ENCODE measurements around the gene ACVRL1. TPM values are rescaled to one million over a fixed set of nuclear protein-coding genes. Genes with fewer than 3 reads are reported as not detected.

The ACVRL1 gene
- total RNA-seq, 1 donor from 2014 or later = 0.49 TPM

DNA sequence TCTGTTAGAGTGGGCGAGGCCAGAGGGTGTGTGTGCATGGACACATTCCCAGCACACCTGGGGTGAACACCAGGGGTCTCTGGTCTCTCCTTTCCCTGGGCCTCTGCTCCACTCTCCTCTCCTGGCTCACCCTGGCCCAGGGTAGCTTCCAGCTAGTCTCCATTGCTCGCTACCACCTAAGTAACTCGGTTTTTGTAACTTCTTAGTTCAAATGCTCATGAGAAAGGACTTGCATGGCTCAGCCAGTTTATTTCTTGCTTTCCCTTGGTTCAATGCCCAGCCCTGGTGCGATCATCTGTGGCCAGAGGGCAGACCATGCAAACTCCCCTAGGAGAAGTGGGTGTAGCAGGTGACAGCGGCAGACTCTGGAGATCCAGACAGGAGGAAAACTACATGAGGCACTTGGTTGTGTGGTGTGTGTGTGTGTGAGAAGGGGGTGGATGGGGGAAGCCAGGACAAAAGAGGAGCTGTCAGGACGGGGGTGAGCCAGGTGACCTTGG lies 35.2 kb downstream of the ACVRL1 start:
- Mint-ChIP-seq H3K36me3 (ENCODE audit: low read depth) (peaks cover 15% of the 10 kb centered on the region), H3K9me3 (peaks cover 16% of the 10 kb centered on the region), H3K27ac (ENCODE audit: unreplicated experiment) (peak overlapping the region; percentile 35), H3K4me3 (no peak overlapping the region), H3K4me1 (peaks cover 6% of the 10 kb centered on the region), H3K27me3 (ENCODE audit: low read depth) (no peaks in the 10 kb centered on the region)
- DNase-seq (ENCODE audit: low read depth, low spot score) = no peak
- TF ChIP-seq, protein P1, sequence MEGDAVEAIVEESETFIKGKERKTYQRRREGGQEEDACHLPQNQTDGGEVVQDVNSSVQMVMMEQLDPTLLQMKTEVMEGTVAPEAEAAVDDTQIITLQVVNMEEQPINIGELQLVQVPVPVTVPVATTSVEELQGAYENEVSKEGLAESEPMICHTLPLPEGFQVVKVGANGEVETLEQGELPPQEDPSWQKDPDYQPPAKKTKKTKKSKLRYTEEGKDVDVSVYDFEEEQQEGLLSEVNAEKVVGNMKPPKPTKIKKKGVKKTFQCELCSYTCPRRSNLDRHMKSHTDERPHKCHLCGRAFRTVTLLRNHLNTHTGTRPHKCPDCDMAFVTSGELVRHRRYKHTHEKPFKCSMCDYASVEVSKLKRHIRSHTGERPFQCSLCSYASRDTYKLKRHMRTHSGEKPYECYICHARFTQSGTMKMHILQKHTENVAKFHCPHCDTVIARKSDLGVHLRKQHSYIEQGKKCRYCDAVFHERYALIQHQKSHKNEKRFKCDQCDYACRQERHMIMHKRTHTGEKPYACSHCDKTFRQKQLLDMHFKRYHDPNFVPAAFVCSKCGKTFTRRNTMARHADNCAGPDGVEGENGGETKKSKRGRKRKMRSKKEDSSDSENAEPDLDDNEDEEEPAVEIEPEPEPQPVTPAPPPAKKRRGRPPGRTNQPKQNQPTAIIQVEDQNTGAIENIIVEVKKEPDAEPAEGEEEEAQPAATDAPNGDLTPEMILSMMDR (conservative IDR thresholded peaks at IDR 0.05) = no peak

DNA sequence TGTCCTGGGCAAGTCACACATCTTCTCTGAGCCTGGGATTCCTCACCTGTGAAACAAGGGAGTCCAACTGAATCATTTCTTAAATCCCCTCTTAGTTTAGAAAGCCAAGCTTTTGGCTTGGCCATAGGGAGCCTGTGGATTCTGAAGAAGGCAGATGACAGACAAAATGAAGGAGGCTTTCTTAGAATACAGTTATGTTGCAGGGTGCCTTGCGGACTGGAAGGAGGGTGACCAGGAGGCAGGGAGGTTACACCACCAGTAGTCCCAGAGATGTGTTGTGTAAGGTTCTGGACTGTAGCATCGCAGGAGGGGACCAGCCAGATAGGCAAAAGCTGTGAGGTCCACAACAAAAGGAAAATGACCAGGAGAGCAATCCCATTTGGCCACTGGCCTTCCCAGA lies 36.0 kb downstream of the ACVRL1 start:
- Mint-ChIP-seq H3K4me3 (no peak overlapping the region), H3K9me3 (peaks cover 16% of the 10 kb centered on the region), H3K36me3 (ENCODE audit: low read depth) (peaks cover 15% of the 10 kb centered on the region), H3K27ac (ENCODE audit: unreplicated experiment) (no peak overlapping the region), H3K27me3 (ENCODE audit: low read depth) (peaks cover 5% of the 10 kb centered on the region), H3K4me1 (peaks cover 6% of the 10 kb centered on the region)
- no peak for DNase-seq (ENCODE audit: low read depth, low spot score)
- TF ChIP-seq, protein P1 (conservative IDR thresholded peaks at IDR 0.05) = no peak

DNA sequence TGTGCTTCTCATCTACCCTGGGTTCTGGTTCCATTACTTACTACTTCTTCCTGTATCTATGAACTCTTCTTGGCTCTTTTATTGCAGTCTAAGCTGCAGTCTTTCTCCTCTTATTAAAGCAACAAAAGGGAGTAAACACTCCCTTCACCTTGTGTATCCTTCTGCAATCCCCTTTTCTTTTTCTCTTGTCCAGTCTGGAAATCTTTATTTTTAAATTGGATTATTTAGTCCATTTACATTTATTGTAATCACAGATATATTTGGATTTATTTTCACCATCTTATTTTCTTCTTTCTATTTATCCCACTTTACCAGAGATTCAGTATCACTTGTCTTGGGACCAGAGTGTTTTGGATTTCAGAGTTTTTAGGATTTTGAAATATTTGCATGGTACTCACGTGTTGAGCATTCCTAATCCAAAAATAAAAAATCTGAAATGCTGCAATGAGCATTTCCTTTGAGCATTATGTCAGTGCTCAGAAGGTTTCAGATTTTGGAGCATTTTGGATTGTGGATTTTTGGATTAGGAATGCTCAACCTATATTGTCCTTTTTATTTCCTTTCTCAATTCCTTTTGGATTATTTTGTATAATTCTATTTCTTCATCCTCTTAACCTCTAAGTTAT lies 37.4 kb downstream of the ACVRL1 start:
- Mint-ChIP-seq H3K9me3 (peaks cover 16% of the 10 kb centered on the region), H3K27me3 (ENCODE audit: low read depth) (peaks cover 12% of the 10 kb centered on the region), H3K36me3 (ENCODE audit: low read depth) (peaks cover 15% of the 10 kb centered on the region), H3K4me3 (no peak overlapping the region), H3K27ac (ENCODE audit: unreplicated experiment) (no peak overlapping the region), H3K4me1 (peaks cover 6% of the 10 kb centered on the region)
- TF ChIP-seq, protein P1 (conservative IDR thresholded peaks at IDR 0.05) = no peak
- DNase-seq (ENCODE audit: low read depth, low spot score) = no peak

DNA sequence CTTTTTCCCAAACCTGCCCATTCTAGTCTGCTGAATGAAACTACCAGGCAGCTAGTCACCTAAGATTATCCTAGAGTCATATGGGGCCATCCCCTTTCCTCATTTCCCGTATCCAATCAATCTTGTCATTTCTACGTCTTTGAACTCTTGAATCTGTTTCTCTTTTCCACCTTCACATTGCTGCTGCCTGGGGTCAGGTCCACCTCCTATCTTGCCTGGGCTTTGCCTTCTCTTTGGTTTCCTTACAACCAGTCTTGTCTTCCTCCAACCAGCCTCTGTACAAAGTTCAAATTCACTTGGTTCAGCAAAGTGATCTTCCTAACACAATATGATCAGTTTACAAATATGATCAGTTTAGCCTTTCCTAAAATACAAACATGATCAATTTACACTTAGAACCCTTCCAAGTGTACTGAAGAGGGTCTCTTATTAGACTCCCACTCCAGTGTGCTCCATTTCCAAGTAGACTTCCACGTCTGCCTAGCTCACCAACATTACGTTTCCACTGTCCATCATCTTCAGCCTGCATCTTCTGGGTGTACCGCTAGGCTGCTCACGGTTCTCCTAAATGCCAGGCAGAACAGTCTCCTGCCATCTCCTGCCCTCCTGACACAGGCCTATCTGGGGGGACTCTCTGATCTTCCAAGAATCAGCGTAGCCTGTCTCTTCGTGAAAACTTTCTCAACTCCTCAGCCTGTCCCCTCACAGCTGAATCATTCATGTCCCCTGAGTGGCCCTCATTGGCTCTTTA lies 40.1 kb downstream of the ACVRL1 start:
- Mint-ChIP-seq H3K27ac (ENCODE audit: unreplicated experiment) (no peak overlapping the region), H3K9me3 (peaks cover 16% of the 10 kb centered on the region), H3K4me3 (no peak overlapping the region), H3K4me1 (peaks cover 1% of the 10 kb centered on the region), H3K36me3 (ENCODE audit: low read depth) (peaks cover 15% of the 10 kb centered on the region), H3K27me3 (ENCODE audit: low read depth) (peaks cover 27% of the 10 kb centered on the region)
- DNase-seq (ENCODE audit: low read depth, low spot score) = no peak
- TF ChIP-seq, protein P1 (conservative IDR thresholded peaks at IDR 0.05) = no peak

DNA sequence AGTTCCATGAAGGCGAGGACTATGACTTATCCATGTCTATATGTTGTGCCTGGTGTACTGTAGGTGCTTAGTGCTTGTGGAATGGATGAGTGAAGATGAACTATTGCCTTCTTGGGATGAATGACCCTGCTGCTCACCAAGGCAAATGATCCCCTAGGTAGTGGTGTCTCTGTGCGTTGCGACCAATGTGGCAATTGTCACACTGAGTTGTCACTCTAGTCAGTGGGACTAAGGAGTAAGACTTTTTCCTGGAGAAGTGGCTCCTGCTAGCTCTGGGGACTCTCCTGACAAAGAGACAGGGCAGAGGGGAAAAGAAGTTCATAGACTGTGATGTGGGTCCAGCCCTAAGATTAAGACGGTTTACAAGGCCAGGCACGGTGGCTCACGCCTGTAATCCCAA lies 40.8 kb downstream of the ACVRL1 start:
- peaks cover 27% of the 10 kb centered on the region for H3K27me3 Mint-ChIP-seq (ENCODE audit: low read depth)
- H3K27ac Mint-ChIP-seq (ENCODE audit: unreplicated experiment) = no peak overlapping the region
- no peak overlapping the region for H3K4me3 Mint-ChIP-seq
- peaks cover 16% of the 10 kb centered on the region for H3K9me3 Mint-ChIP-seq
- no peak for DNase-seq (ENCODE audit: low read depth, low spot score)
- TF ChIP-seq, protein P1 (conservative IDR thresholded peaks at IDR 0.05) = no peak
- peaks cover 15% of the 10 kb centered on the region for H3K36me3 Mint-ChIP-seq (ENCODE audit: low read depth)
- H3K4me1 Mint-ChIP-seq = peaks cover 8% of the 10 kb centered on the region

Data from neural crest cell (in vitro differentiated cells).